HCT116 (cell line): ENCODE data around the gene SEMA6B. TPM values are rescaled to one million over a fixed set of nuclear protein-coding genes. Genes with fewer than 3 reads are reported as not detected.

ENCODE experiments used
- ATAC-seq: fragments of 200-7000 bp; cut with Tn5 transposase; 2 replicates; pipeline ENCODE4 v1.9.1; 2020; ENCODE audit warnings: mild to moderate bottlenecking, moderate library complexity
- BruUV-seq: library from RNA; stranded (reverse); fragments of 400-500 nt; replicated peaks from 2 replicates; lab custom pipeline; 2021; lab: Mats Ljungman, UMichigan
- CTCF ChIA-PET: fragments of 300-600 bp; sonication (Branson Sonifier 250); formaldehyde crosslinking; loops from one replicate; lab custom pipeline; 2021; ENCODE audit warnings: antibody characterized with exemption; lab: Charles Lee
- POLR2A ChIA-PET: fragments of 300-600, 350-600 bp; sonication (Branson Sonifier 250); formaldehyde crosslinking; loops from one replicate; lab custom pipeline; 2021; ENCODE audit warnings: antibody characterized with exemption; lab: Charles Lee
- RAD21 ChIA-PET, 2 experiments: fragments of 300-600 bp; sonication (Branson Sonifier 250); formaldehyde crosslinking; loops; one replicate each; lab custom pipeline; 2023; ENCODE audit warnings: low total read pairs in 2 of 2; ENCODE audit not compliant: uncharacterized antibody in 2 of 2, unreplicated experiment in 2 of 2, low non-redundant PET in 1 of 2; lab: Charles Lee
- DNase-seq: peaks from one replicate; pipeline ENCODE4 v3.0.0-alpha.2; 2010; ENCODE audit warnings: low read depth, low spot score
- H2AFZ ChIP-seq: fragments of 200-600 bp; shearing (Covaris generic), sonication (generic); 2 replicates; pipeline ENCODE4 v1.6.1; 2017; ENCODE audit warnings: low read depth, mixed run types, mixed read lengths, antibody characterized with exemption, low read length; ENCODE audit not compliant: poor library complexity, severe bottlenecking
- H3K27ac ChIP-seq: 2 replicates; pipeline ENCODE4 v1.5.1; 2012; ENCODE audit warnings: low read depth, low read length
- H3K27me3 ChIP-seq: fragments of 200-600 bp; sonication (generic); 2 replicates; pipeline ENCODE4 v1.6.1; 2016; ENCODE audit warnings: mixed run types, low read length, mixed read lengths; ENCODE audit not compliant: insufficient read depth
- H3K36me3 ChIP-seq, 2 experiments: fragments of 200-500 bp in 1 of 2; fragments of 200-600 bp in 1 of 2; sonication (Bioruptor generic) in 1 of 2; sonication (generic) in 1 of 2; 2 replicates each; pipeline versions ENCODE4 v1.5.1 to v1.6.1; 2014 to 2016; ENCODE audit warnings: low read length in 2 of 2, inconsistent platforms in 1 of 2, mixed read lengths in 1 of 2, mixed run types in 1 of 2; ENCODE audit not compliant: insufficient read depth in 2 of 2, control insufficient read depth in 1 of 2
- H3K4me1 ChIP-seq, 2 experiments: fragments of 200-600 bp in 1 of 2; sonication (generic) in 1 of 2; 2 replicates each; pipeline versions ENCODE4 v1.5.1 to v1.6.1; 2012 to 2017; ENCODE audit warnings: low read length in 2 of 2, inconsistent platforms in 1 of 2, mild to moderate bottlenecking in 1 of 2, mixed read lengths in 1 of 2, mixed run types in 1 of 2, moderate library complexity in 1 of 2; ENCODE audit not compliant: insufficient read depth in 2 of 2, control insufficient read depth in 1 of 2
- H3K4me2 ChIP-seq: fragments of 200-600 bp; sonication (generic); 2 replicates; pipeline ENCODE4 v1.6.1; 2017; ENCODE audit warnings: mixed run types, low read length, mixed read lengths
- H3K4me3 ChIP-seq, 2 experiments: fragments of 200-600 bp in 1 of 2; sonication (generic) in 1 of 2; replicated peaks in 1 of 2; 2 replicates each; pipeline ENCODE4 v1.5.1; 2011 to 2016; ENCODE audit warnings: low read length in 2 of 2, control low read depth in 1 of 2, low read depth in 1 of 2, mild to moderate bottlenecking in 1 of 2, mixed read lengths in 1 of 2, mixed run types in 1 of 2
- H3K79me2 ChIP-seq: fragments of 200-600 bp; sonication (generic); 2 replicates; pipeline ENCODE4 v1.6.1; 2017; ENCODE audit warnings: mild to moderate bottlenecking, mixed run types, low read length, moderate library complexity, mixed read lengths; ENCODE audit not compliant: insufficient read depth
- H3K9ac ChIP-seq: fragments of 200-600 bp; sonication (generic); 2 replicates; pipeline ENCODE4 v1.6.1; 2016; ENCODE audit warnings: low read length, mixed read lengths
- H3K9me2 ChIP-seq: fragments of 200-600 bp; sonication (generic), shearing (Covaris generic); 2 replicates; pipeline ENCODE4 v1.6.1; 2017; ENCODE audit warnings: mixed run types, mild to moderate bottlenecking, moderate library complexity; ENCODE audit not compliant: insufficient read depth
- H3K9me3 ChIP-seq, 2 experiments: fragments of 200-500 bp in 1 of 2; fragments of 200-600 bp in 1 of 2; sonication (Bioruptor generic) in 1 of 2; sonication (generic) in 1 of 2; 2 replicates each; pipeline ENCODE4 v1.6.1; 2014 to 2017; ENCODE audit warnings: low read length in 2 of 2, mixed read lengths in 2 of 2, inconsistent platforms in 1 of 2, low read depth in 1 of 2, mild to moderate bottlenecking in 1 of 2, mixed run types in 1 of 2, moderate library complexity in 1 of 2; ENCODE audit not compliant: control insufficient read depth in 1 of 2, insufficient read depth in 1 of 2
- H4K20me1 ChIP-seq: fragments of 200-600 bp; sonication (generic), shearing (Covaris generic); 2 replicates; pipeline ENCODE4 v1.6.1; 2017; ENCODE audit warnings: mixed run types, mild to moderate bottlenecking, moderate library complexity; ENCODE audit not compliant: insufficient read depth
- CBX3 ChIP-seq: IDR thresholded peaks from 2 replicates; pipeline ENCODE4 v1.6.1; 2012; ENCODE audit warnings: low read depth
- CEBPB ChIP-seq: IDR thresholded peaks from 2 replicates; pipeline ENCODE4 v1.6.1; 2012; ENCODE audit warnings: low read depth
- EGR1 ChIP-seq: IDR thresholded peaks from 2 replicates; pipeline ENCODE4 v1.6.1; 2012; ENCODE audit warnings: low read depth
- ELF1 ChIP-seq: IDR thresholded peaks from 2 replicates; pipeline ENCODE4 v1.6.1; 2012; ENCODE audit warnings: low read depth, borderline replicate concordance
- EZH2 ChIP-seq: fragments of 200-600 bp; sonication (generic); IDR thresholded peaks from 2 replicates; pipeline ENCODE4 v1.6.1; 2017; ENCODE audit warnings: antibody characterized with exemption, mixed run types
- EZH2phosphoT487 ChIP-seq: fragments of 200-600 bp; IDR thresholded peaks from 2 replicates; pipeline ENCODE4 v1.6.1; 2018; ENCODE audit warnings: antibody characterized with exemption, borderline replicate concordance
- FOSL1 ChIP-seq: IDR thresholded peaks from 2 replicates; pipeline ENCODE4 v1.6.1; 2012; ENCODE audit warnings: low read depth
- JUND ChIP-seq: IDR thresholded peaks from 2 replicates; pipeline ENCODE4 v1.6.1; 2012
- MAX ChIP-seq: IDR thresholded peaks from 2 replicates; pipeline ENCODE4 v1.6.1; 2012
- REST ChIP-seq: IDR thresholded peaks from 2 replicates; pipeline ENCODE4 v1.6.1; 2012; ENCODE audit warnings: low read depth
- SP1 ChIP-seq: IDR thresholded peaks from 2 replicates; pipeline ENCODE4 v1.6.1; 2012; ENCODE audit warnings: low read depth
- SRF ChIP-seq: IDR thresholded peaks from 2 replicates; pipeline ENCODE4 v1.6.1; 2012; ENCODE audit warnings: low read depth
- TCF7L2 ChIP-seq: IDR thresholded peaks from 2 replicates; pipeline ENCODE4 v1.7.0; 2011; ENCODE audit warnings: borderline replicate concordance, inconsistent platforms; ENCODE audit not compliant: insufficient read depth, insufficient read length; ENCODE audit errors: extremely low read depth
- YY1 ChIP-seq: IDR thresholded peaks from 2 replicates; pipeline ENCODE4 v1.6.1; 2011; ENCODE audit warnings: low read length, low read depth, moderate library complexity, mild to moderate bottlenecking; ENCODE audit not compliant: insufficient replicate concordance; ENCODE audit errors: extremely low read depth
- intact Hi-C: fragments of 100-400 bp; cut with micrococcal nuclease; formaldehyde crosslinking; loops from 2 replicates; pipeline ENCODE4 v1.10.0; 2022
- total RNA-seq: library from RNA; stranded (reverse); gene quantifications from one replicate; pipeline ENCODE4 v1.2.1, GENCODE V29; 2021; ENCODE audit not compliant: unreplicated experiment

Gene SEMA6B
- total RNA-seq, 1 experiment from 2014 or later, result 58.4 TPM

- no peak for DNase-seq
- intact Hi-C loops, result no loop called here
- Histone ChIP-seq H3K4me1 (peaks cover 2 to 6% of the 10 kb centered on the region in 2 experiments; a peak in 2 of 4 replicates), H3K79me2 (no peaks in the 10 kb centered on the region), H3K27me3 (no peaks in the 10 kb centered on the region), H3K27ac (no peak overlapping the region), H3K9ac (no peak overlapping the region), H3K9me2 (no peaks in the 10 kb centered on the region), H3K9me3 (no peaks in the 10 kb centered on the region), H3K4me2 (no peak overlapping the region), H3K4me3 (no peak overlapping the region), H3K36me3 (no peaks in the 10 kb centered on the region), H4K20me1 (no peaks in the 10 kb centered on the region), H2AFZ (no peak overlapping the region)
- ChIA-PET RAD21 (no interaction called here), CTCF (no interaction called here)
- no TSS peak for BruUV-seq
- no peak for ATAC-seq
- TF ChIP-seq EZH2 (no peak), EGR1 (no peak), ELF1 (no peak), FOSL1 (no peak), MAX (no peak), CBX3 (no peak), SRF (no peak), CEBPB (no peak), JUND (no peak), SP1 (no peak), YY1 (no peak), TCF7L2 (no peak), EZH2phosphoT487 (no peak), REST (no peak)
- TF ChIP-seq, all 23 proteins: peak for 0
- POLR2A ChIA-PET, result no interaction called here
These were observed 43.4 kb upstream of the SEMA6B start for GRCh38 chr19:4602915-4603314.
